NCI-H2107 treated with DMSO at 0.1 percent for 48 hours (cell line): Measurements from ENCODE around the gene GRK5.

ENCODE experiments used
- DNase-seq: peaks from one replicate; lab custom pipeline; 2025; ENCODE audit not compliant: unreplicated experiment; lab: John Stamatoyannopoulos, UW

GRK5 gene

DNA sequence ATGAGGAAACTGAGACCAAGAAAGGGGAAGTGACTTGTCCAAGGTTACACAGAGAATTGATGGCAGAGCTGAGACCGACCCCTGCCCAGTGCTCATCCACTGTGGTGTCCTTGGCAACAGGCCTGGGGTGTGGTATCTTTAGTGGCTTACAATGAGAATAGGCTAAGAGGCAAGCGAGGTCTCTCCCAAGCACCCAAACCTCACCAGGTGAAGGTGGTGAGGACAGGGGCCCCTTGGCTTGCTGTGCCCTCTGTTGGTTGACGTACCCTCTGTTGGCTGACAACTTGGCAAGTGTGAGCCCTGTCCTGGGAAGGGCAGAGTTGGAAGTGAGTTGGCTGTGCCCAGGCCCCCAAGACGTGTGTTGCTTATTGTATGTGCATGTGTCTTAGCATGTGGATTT, 166.9 kb downstream of the GRK5 start:
- no peak for DNase-seq

DNA sequence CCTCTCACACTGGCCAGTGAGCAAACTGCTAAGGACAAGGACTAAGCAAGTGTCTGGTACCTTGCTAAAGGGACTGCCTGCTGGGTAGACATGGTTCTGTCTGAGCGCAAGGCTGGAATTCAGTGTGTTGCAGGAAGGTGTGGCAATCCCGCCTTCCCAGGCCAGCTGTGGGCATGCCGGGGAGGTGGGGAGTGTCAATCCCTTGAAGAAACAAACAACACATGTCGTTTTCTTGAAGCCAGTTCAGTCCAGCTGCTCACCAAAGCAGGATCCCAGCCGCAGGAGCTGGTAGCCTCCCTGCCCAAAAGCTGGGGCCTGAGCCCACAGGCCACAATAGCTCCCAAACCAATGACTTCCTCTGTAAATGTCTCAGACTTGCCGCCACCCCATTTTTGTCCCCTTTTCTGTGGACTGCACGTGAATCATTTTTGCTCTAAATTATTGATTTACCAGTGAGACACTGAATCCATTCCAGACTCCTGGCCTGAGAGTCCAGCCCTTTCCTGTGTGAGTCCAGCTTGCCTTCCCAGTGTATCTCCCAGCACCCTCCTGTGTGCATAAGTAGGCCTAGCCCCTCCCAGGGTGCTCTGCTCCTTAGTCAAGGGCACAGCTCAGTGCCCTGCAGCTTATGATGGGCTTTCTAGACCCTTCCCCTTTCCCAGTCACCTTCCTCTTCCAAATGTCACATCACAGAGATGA, 168.4 kb downstream of the GRK5 start:
- DNase-seq: no peak

DNA sequence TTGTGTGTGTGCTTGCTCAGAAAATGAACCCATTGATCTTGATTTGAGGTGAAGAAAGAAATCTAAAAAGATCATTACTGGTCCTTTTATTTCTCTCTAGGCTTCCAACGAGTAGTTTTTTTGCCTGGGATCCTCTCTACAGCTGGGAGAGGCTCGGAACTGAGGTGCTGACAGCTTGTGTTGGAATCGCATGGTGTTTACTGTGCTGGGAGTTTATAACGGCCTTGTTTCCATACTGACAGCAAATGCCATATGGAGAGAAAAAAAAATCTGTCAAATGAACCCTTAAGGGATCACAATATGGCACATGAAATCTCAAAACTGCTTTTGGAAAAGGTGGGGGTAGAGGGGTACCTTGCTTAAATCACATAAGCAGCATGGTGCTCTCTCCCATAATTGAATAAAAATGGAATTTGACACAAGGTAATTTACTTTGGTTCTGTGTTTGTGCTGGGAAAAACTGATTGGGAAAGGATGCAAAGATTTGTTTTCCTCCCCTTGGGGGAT, 170.1 kb downstream of the GRK5 start:
- no peak for DNase-seq

GRCh38 chr10:119377958-119378736, 170.8 kb downstream of the GRK5 start:
- peak; percentile 6 for DNase-seq

DNA sequence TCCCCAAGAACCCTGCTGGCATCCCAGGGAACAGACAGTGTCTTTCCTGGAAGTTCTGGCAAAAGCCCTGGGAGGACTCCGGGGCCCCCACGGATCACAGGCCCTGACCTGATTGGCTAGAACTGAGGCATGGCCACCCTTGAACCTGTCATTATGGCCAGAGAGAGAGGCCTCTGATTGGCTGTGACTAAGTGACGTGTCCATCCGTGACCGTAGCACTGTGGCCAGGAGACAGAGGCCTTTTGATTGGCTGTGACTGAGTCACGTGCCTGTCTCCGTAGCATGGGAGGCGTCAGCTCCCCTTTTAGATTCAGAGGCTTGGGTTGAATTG, 171.3 kb downstream of the GRK5 start:
- DNase-seq: no peak

- DNase-seq: no peak
These were observed 172.2 kb downstream of the GRK5 start for GRCh38 chr10:119379466-119380071.

DNA sequence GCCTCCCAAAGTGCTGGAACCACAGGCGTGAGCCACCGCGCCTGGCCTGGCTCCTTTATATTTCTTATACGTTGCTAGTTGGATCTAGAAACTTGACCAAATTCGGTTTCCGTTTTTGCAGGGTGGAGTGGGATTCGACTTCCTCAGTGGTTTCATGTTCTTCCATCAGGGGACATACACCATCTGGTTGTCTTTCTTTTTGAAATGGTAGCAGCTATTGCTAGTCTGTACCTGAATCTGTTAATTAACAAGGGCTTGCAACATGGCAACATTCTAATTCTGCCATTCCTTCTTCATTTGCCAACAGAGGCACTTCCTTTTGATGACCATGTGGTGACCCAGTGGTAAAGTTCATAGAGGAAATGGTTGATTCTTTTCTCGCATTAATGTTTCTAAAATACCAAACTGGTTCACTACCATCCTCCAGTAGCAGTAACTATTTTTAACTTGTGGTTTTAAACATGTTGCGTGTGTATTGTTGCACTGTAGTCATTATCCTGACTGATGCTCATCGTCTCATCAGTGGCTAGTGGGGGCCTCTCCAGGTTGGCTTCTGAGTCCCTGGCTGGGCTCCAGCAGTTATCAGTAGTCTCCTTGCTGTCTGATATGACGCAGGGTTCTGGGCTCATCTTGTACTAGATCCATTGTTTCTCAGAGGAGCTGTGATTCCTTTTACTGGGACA, 175.9 kb downstream of the GRK5 start:
- no peak for DNase-seq

DNA sequence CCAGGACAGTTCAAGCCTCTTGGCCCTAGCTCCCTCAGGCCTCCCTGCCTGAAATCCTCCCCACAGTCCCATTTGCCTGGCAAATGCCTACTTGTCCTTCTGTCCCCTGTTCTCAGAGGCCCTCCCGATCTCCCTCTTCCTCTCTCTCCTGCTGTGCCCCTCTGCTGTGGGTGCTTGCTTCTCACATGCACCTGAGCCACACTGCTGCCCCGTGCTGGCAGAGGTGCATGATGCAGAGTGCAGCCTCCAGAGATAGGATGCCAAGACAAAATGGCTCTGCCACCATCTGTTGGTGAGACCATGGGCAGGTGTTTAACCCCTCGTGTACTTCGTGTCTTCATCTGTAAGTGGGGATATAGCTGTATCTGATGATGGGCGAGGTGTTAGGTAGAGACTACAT, 176.8 kb downstream of the GRK5 start:
- DNase-seq: no peak

DNA sequence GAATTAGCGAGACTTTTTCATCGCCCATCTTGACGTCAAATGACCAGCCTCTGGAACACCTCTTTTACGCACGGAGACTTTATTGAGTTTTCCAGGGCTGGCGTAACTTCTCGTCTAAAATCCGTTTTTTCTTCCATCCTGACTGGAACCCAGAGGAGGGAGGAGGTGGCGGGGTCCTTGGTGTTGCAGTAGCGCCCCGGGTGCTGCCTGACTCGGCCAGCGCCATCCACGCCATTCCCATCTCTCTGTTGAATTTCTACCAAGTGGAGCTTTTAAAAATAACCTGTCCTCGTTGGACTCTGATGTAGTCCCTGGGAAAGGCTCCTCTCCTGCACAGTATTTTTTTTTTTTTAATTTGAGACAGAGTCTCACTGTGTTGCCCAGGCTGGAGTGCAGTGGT, 179.3 kb downstream of the GRK5 start:
- DNase-seq: no peak

DNA sequence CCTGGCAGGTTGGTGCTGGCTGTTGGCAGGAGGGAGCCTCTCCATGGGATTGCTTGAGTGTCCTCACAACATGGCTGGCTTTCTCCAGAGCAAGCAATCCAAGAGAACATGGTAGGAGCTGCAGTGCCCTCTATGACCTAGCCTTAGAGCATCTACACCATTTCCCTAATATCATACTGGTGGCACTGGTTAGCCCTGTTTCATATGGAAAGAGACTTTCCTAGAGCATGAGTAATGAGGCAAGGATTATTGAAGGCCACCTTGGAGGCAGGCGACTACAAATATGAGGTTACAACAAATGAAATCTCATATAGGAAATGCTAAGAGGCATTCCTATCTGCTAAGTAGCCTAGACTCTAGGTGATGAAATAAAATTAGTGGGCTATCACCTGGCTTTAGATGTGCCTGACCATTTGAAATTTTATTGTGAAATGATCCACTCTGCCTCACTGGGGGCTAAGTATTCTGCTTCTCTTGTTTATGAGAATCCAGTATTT, 181.5 kb downstream of the GRK5 start:
- no peak for DNase-seq

DNA sequence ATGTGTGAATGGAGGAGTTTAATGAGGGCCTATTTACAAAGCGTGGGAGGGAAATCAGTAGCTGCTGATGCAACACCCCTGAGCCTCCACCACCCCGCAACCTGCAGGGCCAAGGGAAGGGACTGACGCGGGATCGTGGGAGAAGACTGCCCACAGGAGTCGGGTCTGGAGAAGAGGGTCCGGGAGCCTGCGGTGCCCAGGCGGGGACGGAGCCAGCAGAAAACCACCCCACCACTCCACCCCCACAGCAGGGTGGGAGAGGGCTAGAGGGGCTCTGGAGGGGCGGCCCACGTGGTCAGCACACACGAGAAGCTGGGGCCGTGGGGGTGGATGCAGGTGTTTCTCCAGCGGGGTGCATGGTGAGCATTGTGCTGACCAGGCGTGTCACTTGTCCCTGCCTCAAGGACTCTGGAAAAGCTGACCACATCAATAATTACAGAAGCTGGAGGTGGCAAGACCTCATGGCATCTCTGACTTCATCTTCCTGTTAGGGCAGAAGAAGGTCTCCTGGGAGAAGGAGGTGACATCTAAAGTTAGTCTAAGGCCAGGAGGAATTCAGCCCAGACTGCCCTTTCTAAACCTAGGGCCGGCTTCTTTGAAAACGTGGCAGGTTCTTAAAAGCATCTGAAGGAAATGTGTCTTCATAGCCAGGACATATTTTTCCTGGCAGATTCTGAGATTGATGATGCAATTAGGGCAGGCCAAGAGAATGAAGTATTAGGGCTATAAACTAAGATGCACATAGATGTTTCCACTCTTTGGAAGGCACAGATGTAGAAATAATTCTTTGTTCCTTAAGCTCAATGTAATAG, 184.3 kb downstream of the GRK5 start:
- DNase-seq: no peak

GRCh38 chr10:119393019-119393418, 185.6 kb downstream of the GRK5 start:
- DNase-seq: no peak

DNA sequence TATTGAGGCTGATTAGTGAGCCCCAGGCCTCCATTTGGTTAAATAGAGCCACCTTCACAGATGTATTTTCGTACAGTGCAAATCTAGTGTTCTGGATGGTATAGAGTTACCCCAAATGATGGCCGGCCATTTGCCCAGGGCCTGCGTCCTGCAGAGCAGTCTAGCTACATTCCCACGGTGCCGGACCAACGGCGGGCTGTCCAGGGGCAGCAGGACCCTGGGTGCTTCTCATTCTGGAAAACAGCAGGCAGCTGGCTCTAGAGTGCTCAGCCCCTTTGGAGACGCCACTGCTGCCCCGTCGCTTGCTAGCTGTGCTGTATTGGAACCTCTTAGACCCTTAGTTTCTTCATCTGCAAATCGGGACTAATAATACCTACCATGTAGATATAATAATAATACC, 186.1 kb downstream of the GRK5 start:
- no peak for DNase-seq

- no peak for DNase-seq
These were observed 186.5 kb downstream of the GRK5 start for GRCh38 chr10:119393845-119394244.

GRCh38 chr10:119394657-119395279, 187.4 kb downstream of the GRK5 start:
- no peak for DNase-seq

DNA sequence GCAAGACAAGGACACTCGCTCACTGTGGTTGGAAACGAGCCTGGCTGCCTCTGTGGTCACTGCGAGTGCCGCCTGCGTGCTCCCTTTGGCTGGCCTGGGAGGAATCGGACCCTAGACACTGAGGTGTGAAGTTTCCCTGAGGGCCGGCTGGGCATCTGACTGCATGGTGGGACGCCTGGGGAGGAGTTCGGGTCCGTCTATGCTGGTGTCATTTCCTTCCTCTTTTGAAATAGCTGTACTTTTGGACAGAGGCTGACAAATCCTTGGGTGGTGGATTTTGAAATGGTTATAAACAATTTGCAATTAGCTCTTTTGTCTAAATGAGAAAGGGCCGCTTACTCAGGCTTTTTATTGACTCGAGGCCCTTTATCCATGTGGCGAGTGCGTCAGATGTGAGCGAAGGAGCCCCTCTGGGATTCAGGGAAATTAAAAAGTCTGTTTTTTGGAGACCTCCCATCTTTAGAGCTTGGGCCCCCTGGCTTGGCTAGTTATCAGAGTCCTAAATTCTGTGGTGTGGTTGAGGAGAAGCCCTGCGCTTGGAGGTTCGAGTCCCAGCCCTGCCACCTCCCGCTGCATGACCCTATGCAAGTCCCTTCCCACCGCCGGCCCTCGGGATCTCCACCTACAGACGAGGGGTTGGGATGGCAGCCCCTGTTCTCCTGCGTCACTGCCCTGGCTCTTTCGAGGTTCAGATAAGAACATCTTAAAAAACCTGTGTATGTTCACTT, 188.1 kb downstream of the GRK5 start:
- no peak for DNase-seq

DNA sequence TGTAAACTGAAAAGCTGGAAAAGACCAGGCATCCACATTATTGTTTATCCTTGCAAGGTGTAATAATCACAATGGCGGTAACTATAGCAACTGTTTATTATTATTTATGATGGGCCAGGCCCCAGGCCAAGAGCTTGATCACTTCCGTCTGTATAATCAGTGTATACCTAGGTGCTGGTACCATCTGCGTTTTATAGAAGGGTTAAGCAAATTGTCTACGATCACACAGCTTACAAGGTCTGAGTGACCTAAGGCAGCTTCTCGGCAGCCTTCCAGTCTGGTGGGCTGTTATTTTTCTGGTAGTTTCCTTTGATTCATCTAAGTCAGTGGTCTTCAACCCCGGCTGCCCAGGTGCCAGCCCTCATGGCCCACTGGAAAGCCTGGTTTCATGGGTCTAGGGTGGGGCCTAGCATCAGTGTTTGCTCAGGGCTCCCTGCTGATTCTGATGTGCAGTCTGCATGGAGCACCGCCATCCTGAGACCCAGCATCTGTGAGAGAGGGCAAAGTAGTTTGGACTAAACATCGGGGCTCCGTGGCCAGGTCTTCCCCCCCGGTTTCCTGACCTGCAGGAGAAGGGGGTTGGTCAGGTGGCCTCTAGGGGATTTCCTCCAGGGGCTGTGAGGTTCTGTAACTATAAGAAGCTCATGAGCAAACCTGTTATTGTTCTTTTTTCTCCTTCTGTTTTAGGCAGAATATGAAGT, 188.8 kb downstream of the GRK5 start:
- no peak for DNase-seq

DNA sequence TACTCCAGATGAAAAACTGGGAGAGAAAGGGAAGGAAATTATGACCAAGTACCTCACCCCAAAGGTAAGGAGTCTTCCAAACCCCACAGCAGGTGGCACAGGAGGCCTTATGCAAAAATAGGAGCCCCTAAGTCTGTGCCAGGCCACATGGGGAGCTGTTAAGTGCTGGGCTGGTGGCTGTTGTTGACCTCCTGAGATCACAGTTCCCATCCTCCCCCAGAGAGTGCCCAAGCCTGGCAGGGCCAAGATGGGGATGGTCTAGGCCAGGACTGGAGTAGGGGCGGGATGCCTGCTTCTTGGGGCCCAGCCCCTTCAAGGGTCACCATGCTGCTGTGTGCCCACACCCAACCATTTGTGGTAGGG, 189.3 kb downstream of the GRK5 start:
- DNase-seq: no peak

GRCh38 chr10:119397416-119397815, 190.0 kb downstream of the GRK5 start:
- no peak for DNase-seq
